ENCODE results near the gene ASH1L. TPM values are rescaled to one million over a fixed set of nuclear protein-coding genes. Genes with fewer than 3 reads are reported as not detected.
A peak's percentile ranks its signal among the peaks of the same experiment; 100 is the strongest.

The ASH1L gene
- total RNA-seq, 1 donor from 2014 or later = 40.3 TPM

DNA sequence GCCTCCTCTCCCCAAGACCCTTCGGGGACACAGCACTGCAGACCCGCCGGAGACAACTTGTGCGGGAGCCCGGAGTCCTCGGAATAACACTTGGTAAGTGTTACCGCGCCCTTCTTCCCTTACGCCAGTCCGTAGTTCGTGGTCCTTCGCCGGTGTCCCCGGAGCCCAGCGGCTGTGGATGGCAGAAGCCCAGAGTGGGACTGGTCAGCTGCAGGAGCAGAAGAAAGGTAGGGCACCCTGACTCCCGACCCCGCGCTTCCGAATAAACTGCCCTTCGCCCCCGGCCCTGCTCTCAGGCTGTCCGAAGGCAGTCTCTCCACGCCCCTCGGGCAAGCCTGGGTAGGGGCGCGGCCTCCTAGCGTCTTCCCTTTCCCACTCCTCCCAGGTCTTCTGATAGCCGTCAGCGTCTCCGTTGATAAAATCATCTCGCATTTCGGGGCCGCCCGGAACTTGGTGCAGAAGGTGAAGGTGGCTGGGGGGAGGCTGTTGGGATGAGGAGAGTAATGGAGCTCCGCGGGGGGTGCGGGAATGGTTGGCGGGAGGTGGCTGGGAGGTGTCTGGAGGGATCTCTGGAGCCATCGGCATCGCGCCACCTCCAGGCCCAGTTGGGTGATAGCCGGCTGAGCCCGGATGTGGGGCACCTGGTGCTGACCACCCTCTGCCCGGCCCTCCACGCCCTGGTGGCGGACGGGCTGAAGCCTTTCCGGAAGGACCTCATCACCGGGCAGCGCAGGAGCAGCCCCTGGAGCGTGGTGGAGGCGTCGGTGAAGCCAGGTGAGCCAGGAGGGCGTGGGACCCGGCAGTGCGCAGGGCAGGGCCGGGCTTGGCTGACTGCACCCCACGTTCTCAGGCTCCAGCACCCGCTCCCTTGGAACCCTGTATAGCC, 237.6 kb downstream of the ASH1L start:
- no peak for ATAC-seq

DNA sequence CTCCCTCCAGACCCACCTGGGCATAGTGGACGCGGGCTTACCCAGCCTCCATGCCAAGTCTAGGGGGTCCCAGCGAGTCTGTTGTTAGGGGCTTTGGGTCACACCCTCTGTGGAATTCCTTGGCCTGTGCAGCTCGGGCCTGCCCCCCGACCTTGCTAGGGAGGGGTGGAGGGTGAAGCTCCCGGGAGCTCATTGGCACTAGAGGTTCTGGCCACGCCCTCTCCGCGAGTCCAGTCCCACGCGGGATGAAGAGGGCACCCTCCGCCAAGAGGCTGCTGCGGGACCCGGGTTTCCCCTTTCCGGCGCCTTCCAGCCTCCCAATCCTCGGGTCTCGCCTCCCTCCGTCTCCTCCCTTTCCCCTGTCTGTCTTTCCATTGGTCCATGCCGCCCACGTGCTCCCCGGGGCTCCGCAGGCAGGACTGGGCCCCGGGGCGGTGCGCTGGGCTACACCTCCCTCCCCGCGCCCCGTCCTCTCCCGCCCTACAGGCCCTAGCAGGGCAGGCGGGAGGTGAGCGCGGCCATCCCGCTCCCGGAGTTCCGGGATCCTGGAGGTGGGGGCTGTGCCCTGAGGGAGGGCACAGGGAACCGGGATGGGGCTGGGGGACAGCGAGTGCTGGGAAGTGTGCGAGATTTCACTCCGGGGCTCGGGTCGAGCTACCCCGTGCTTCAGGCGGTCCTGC, 238.4 kb downstream of the ASH1L start:
- DNase-seq (ENCODE audit: missing footprints) (peak; percentile 98), ATAC-seq (peak; percentile 86)
- intact Hi-C loops (cut with DNase I) = loop anchor here (1.0 to 10.0 kb wide), 3 partner anchors 47 to 271 kb away; partner anchors contain the start of genes ASH1L and HCN3

More for the DNA sequence above, 237.6 kb downstream of the ASH1L start:
- peak; percentile 76 for DNase-seq (ENCODE audit: missing footprints)
- intact Hi-C loops (cut with DNase I) = loop anchor here (1.0 to 10.0 kb wide), 3 partner anchors 48 to 270 kb away; partner anchors contain the start of genes ASH1L and HCN3

DNA sequence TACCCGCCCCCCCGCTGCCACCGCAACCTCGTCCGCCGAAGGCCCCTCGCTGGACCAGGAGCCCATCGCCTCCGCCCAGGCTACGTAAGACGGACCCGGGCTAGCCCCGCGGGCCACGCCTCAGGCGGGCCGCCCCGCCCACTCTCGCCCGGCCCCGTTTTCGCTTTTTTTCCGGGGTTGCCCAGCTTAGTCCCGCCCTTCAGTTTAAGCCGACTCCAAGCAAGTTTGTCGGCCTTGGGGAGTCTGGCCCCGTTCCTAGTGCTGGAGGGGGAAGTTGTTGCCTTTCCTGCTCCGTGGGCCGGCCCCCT, 238.9 kb downstream of the ASH1L start:
- DNase-seq (ENCODE audit: missing footprints) (peak; percentile 92), ATAC-seq (peak; percentile 77)
- intact Hi-C loops (cut with DNase I) = loop anchor here (1.0 to 10.0 kb wide), 5 partner anchors 46 to 271 kb away; partner anchors contain the start of genes ASH1L, HCN3 and MTX1

DNA sequence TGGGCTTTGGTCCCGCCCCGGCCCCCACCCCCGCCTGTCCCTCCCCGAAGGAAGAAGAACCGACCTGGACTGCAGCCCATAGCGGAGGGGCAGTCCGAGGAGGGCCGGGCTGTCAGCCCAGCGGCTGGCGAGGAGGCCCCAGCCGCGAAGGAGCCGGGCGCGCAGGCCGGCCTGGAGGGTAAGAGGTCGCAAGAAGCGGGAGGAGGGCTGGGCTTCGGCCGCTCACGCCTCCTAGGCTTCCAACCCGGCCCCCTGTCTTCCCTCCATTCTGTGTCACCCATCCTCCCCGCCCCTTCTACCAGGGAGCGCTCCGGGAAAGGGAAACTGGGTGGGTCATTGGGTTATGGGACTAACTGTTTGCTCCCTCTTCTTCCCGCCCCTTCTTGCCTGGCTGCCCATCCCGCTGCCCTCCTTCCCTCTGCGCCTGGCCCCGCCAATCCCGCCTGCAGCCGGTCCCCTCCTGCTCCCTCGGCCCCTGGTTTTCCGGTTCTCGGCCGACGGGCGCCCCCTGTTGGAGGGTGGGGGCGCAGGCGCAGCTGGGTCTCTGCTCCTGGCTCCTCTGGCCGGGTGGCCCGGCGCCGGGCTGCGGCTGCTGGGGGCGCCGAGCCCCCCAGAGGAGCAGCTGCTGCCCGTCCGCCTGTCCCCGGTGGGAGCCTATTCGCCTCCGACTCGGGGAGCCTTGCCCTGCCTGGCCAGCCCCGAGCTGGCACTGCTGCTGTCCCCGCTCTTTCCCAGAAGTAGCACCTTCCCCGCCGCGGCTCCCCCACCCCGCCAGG, 239.5 kb downstream of the ASH1L start:
- DNase-seq (ENCODE audit: missing footprints) (peak; percentile 95), ATAC-seq (peak; percentile 58)
- intact Hi-C loops (cut with DNase I) = loop anchor here (1.0 to 10.0 kb wide), 4 partner anchors 72 to 272 kb away; partner anchors contain the start of genes ASH1L and MTX1

DNA sequence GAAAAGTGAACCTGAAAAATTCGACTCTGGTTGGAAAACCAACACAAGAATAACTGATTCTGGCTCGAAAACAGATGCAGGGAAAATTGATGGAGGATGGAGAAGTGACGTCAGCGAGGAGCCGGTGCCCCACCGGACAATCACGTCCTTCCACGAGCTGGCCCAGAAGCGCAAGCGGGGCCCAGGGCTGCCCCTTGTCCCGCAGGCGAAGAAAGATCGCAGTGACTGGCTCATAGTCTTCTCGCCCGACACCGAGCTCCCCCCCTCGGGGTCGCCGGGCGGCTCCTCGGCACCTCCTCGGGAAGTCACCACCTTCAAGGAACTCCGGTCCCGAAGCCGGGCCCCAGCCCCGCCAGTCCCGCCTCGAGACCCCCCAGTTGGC, 240.0 kb downstream of the ASH1L start:
- intact Hi-C loops (cut with DNase I) = loop anchor here (2.0 to 10.0 kb wide), 3 partner anchors 72 to 272 kb away; partner anchors contain the start of gene ASH1L
- no peak for DNase-seq (ENCODE audit: missing footprints)
- ATAC-seq = no peak

DNA sequence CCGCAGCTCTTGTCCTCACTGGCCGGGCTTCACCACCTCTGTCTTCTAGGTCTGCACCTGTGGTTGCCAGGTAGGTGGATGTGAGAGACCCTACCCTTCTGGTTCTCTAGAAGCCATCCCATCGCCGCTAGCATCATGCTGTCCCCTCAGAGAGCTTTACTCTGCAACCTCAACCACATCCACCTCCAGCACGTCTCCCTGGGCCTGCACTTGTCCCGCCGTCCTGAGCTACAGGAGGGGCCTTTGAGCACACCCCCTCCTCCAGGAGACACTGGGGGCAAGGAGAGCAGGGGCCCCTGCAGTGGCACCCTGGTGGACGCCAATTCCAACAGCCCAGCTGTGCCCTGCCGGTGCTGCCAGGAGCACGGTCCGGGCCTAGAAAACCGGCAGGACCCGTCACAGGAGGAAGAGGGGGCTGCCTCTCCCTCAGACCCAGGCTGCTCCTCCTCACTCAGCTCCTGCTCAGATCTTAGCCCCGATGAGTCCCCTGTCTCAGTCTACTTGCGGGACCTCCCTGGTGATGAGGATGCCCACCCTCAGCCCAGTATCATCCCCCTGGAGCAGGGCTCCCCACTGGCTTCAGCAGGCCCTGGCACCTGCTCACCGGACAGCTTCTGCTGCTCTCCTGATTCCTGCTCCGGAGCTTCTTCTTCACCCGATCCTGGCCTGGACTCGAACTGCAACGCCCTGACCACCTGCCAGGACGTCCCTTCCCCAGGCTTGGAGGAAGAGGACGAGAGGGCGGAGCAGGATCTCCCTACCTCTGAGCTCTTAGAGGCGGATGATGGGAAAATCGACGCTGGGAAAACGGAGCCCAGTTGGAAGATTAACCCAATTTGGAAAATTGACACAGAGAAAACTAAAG, 240.7 kb downstream of the ASH1L start:
- intact Hi-C loops (cut with DNase I) = loop anchor here (2.0 to 10.0 kb wide), 3 partner anchors 71 to 273 kb away; partner anchors contain the start of gene ASH1L
- DNase-seq (ENCODE audit: missing footprints) = no peak
- no peak for ATAC-seq

DNA sequence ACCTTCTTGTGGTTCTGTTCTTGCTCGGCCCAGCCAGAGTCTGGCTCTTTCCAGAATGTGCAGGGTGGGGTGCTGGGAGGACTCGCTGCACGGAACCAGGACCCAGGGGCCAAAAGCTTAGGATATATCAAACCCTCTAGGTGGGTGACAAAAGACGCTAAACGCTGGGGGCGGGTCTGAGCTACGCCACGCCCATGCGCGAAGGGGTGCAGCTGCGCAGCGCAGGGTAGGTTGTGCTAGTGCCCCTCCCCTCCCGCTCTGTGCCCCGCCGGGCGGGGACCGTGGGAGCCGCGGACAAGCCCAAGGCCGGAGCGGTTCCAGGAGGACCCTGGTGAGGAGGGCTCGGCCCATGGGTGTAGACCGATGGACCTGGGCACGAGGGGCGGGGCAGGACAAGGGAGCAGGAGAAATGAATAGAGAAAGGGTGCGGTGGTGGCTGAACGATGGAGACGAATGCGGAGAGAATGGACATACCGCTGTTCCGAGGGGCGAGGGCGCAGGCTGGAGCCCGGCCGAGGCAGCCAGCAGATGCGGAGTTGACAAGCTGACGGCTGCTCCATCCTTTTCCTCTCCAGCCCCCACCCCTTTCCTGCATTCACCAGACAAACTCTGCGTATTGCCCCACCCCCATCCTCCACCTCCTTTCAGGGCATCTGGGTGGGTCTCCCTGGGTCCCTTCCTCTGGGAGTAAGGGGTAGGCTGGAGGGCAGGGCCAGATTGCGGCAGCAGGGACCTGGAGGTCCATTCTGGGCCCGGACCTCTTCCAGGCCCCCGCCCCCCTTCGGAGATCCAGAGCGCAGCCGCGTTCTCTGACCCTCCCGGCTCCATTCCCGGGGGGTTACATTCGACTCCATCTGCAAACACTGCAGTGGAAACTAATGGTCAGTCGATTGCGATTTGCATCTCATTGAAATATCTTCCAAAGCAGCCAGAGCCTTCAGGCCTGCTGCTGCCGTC, 241.7 kb downstream of the ASH1L start, which contains the start of gene RUSC1:
Gene RUSC1 (plus strand): TSS at position 234 of the 957 bp plus-strand sequence. CDS start 880 bp downstream, outside the sequence.
- peak; percentile 92 for DNase-seq (ENCODE audit: missing footprints)
- ATAC-seq = peak; percentile 42
- intact Hi-C loops (cut with DNase I) = loop anchor here (10.0 kb wide), 2 partner anchors 244 to 274 kb away; partner anchors contain the start of gene ASH1L

DNA sequence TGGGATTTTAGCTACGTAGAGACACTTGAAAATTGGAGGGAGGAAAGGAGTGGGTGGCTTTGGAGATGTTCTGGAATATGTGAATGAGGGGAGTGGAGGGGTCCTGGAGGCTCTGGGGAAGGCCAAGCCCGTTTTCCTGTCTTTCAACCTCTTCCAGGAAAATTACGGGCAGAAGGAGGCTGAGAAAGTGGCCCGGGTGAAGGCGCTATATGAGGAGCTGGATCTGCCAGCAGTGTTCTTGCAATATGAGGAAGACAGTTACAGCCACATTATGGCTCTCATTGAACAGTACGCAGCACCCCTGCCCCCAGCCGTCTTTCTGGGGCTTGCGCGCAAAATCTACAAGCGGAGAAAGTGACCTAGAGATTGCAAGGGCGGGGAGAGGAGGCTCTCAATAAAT, 242.4 kb downstream of the ASH1L start:
- DNase-seq (ENCODE audit: missing footprints) = no peak
- ATAC-seq = no peak
- intact Hi-C loops (cut with DNase I) = loop anchor here (10.0 kb wide), 2 partner anchors 245 to 275 kb away; partner anchors contain the start of gene ASH1L

DNA sequence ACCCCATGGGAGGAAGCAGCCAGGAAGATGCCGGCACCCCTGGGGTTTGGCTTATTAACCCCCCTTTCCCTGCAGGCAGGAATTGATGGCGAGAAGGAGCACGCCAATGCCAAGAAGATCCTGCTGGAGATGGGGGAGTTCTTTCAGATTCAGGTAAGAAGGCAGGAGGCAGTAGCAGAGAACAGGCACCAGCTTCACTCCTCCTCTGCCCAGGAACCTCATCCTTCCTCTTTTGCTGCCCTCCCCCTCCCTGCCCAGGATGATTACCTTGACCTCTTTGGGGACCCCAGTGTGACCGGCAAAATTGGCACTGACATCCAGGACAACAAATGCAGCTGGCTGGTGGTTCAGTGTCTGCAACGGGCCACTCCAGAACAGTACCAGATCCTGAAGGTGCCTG, 243.1 kb downstream of the ASH1L start:
- ATAC-seq (no peak), DNase-seq (ENCODE audit: missing footprints) (no peak)
- intact Hi-C loops (cut with DNase I) = no loop called here

DNA sequence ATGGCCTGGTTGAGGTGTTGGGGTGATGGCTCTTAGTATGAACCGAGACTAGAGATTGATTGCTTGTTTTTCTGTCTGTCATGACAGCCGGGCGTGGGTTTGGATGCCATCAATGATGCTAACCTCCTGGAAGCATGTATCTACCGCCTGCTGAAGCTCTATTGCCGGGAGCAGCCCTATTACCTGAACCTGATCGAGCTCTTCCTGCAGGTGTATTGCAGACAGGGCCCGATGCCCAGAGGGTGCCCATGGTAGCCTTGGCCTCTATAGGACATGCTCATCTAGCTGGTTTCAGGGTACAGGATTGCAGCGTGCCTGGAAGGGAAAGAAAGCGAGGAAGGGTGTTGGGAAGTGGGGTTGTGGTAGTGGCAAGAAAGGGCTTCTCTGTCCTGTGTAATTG, 244.5 kb downstream of the ASH1L start:
- intact Hi-C loops (cut with DNase I) = no loop called here
- ATAC-seq (no peak), DNase-seq (ENCODE audit: missing footprints) (no peak)

DNA sequence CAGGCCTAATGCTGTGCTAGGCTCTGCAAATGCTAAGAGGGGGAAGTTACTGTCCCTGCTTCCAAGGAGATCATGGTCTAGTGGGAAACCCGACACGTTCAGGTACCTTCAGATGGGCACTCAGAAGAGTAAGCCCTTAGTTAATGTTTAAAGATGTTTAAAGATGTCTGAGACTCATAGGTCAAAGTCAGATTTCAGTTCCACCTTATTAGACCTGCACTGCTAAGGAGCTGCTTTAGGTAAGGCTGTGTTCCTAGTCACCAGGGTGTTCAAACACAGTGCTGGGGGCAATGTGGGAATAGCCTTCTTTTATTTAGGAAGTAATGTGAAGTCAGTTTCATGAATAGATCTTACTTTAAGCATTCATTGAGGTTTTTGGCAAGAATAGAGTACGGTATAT, 245.7 kb downstream of the ASH1L start:
- ATAC-seq = no peak
- intact Hi-C loops (cut with DNase I) = no loop called here
- no peak for DNase-seq (ENCODE audit: missing footprints)

DNA sequence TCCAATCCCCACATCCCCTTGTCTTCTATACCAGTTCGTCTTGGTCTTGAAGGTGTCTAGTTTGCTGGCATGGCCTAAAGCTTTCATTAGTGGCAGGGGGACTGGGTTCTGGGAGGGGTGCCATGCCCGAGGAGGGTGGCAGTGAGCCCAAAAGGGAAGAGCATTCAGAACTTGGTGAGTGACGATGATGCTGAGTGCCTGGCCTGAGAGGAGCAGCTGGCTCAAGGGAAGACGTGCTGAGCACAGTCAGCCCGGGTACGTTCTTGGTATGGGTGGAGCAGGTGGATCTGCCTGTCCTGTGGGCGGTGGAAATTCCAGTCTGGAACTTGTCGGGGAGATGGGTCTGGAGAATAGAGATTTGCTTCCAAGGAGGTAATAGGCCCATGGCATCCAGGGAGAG, 249.3 kb downstream of the ASH1L start:
- intact Hi-C loops (cut with DNase I) = no loop called here
- no peak for ATAC-seq
- DNase-seq (ENCODE audit: missing footprints) = no peak

DNA sequence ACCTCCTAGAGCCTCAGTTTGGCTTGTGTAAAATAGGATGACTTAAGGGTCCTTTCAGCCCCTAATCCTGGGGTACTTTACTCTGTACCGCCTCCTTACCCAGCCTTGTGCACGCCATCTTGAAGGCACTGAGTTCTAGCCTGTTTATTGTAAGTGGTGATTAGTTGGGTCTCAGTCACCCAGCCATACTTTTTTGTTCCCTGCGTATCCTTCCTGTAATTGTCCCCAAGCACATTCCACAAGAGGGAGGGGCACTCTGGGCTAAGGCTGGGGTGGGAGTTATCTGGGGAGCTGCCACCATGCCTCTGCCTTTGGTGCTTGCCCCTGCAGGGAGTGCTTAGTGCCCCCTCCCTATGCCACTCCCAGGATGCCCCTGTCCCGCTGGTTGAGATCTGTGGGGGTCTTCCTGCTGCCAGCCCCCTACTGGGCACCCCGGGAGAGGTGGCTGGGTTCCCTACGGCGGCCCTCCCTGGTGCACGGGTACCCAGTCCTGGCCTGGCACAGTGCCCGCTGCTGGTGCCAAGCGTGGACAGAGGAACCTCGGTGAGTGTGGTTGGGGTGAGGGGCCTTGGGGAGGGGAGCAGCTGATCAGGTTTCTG, 253.1 kb downstream of the ASH1L start:
- DNase-seq (ENCODE audit: missing footprints) = no peak
- intact Hi-C loops (cut with DNase I) = no loop called here
- ATAC-seq = no peak

DNA sequence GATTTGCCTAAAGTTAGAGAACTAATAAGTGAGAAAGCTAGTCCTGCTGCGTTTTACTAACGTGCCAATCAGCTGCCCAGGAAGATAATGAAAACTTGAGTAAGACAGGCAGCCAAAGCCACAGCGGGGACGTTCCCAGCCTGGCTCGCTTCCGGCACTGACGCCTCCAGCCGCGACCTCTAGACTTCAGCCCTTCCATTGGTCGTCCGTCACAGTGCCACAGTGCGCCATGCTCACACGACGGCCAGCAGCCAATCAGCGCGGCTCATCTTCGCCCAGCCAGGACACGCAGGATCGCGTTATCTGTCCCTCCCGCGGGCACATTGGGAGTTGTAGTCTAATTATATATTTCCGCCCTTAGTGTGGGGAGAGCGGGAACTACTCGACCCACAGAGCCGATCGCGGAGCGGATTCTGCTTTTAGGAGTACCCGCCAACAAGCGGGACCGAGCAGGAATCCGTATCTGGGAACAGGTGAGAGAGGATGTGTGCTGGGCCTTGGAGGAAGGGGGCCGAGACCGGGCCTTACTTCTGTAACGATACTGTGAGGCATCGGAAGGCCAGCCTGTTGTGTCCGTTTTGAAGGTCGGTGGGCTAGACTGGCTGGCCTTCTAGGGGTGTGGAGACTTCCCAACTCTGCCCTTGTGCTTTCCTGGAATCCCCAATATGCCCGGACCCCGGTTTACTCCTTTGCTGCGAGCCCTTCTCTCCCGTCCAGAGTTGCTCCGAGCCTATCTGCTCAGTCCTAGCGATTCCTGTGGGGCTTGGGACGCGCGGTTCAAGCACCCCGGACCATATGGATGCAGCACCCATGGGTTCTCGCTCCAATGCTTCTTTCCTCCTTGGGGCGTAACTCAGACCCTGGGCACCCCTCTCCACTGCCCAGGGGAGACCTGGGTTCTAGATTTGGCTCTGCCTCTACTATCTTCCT, 253.8 kb downstream of the ASH1L start, which contains the start of gene FDPS:
Gene FDPS (plus strand): TSS at position 374 of the 930 bp plus-strand sequence. CDS start 924 bp downstream, outside the sequence.
- intact Hi-C loops (cut with DNase I) = loop anchor here (1.0 kb wide), 1 partner anchor 58 kb away; no protein-coding TSS in a partner anchor
- DNase-seq (ENCODE audit: missing footprints) = peak; percentile 99

DNA sequence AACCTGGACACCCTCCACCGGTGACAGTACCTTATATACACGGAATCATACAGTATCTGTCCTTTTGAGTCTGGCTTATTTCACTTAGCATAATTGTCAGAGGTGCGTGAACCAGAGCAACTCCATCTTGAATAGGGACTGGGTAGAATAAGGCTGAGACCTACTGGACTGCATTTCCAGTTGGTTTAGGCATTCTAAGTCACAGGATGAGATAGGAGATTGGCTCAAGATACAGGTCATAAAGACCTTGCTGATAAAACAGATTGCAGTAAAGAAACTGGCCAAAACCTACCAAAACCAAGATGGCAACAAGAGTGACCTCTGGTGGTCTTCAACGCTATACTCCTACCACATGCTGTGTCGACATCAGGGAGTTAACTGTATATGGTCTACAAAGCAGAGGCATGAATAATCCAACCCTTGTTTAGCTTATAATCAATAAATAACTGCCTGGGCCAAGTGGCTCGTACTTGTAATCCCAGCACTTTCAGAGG, 255.3 kb downstream of the ASH1L start:
- intact Hi-C loops (cut with DNase I) = loop anchor here (1.0 kb wide), 1 partner anchor 30 kb away; the partner anchor contains the start of gene HCN3
- ATAC-seq = no peak
- no peak for DNase-seq (ENCODE audit: missing footprints)

More for the DNA sequence above, 253.8 kb downstream of the ASH1L start, which contains the start of gene FDPS:
- ATAC-seq = peak; percentile 100
